Body of pancreas (tissue), 4 donors: ENCODE results near the gene CORO7.

ENCODE experiments used
- POLR2A ChIP-seq, 3 donors: fragments of 450-650 bp; IDR thresholded peaks; one replicate each; pipeline ENCODE4 v1.6.1; 2016; ENCODE audit warnings: antibody characterized with exemption in 3 of 3, mild to moderate bottlenecking in 2 of 3
- TF ChIP-seq, protein P1 (sequence below), 7 experiments: fragments of 450-650 bp in 4 of 7; fragments of 200-600 bp in 3 of 7; sonication (generic) in 3 of 7; IDR thresholded peaks; one replicate each; pipeline ENCODE4 v1.5.1; 2016 to 2019; ENCODE audit warnings: antibody characterized with exemption in 7 of 7

DNA sequence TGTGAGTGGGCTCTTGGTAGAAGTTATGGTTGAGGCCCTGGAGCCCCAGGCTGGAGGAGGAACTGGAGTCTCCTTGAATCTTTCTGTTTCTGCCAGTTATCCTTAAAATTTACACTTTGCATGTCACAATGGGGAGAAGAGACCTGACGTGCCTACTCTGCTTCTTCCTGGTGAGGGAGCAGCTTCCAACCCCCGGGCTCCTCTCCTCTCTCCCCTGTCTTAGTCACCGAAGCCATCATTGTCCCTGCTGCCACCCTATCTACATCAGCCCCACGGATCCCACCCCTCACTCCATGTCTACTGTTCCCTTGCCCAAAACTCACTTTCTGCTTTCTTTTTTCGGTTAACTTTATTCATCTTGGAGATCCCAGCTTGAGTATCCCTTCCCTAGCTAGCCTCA lies 26.9 kb upstream of the CORO7 start:
- TF ChIP-seq, protein P1, sequence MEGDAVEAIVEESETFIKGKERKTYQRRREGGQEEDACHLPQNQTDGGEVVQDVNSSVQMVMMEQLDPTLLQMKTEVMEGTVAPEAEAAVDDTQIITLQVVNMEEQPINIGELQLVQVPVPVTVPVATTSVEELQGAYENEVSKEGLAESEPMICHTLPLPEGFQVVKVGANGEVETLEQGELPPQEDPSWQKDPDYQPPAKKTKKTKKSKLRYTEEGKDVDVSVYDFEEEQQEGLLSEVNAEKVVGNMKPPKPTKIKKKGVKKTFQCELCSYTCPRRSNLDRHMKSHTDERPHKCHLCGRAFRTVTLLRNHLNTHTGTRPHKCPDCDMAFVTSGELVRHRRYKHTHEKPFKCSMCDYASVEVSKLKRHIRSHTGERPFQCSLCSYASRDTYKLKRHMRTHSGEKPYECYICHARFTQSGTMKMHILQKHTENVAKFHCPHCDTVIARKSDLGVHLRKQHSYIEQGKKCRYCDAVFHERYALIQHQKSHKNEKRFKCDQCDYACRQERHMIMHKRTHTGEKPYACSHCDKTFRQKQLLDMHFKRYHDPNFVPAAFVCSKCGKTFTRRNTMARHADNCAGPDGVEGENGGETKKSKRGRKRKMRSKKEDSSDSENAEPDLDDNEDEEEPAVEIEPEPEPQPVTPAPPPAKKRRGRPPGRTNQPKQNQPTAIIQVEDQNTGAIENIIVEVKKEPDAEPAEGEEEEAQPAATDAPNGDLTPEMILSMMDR (IDR thresholded peaks at IDR 0.05): no peak
- no peak for TF ChIP-seq POLR2A (IDR thresholded peaks at IDR 0.05)
